Measurements from ENCODE around the gene RNF121. TPM values are rescaled to one million over a fixed set of nuclear protein-coding genes. Genes with fewer than 3 reads are reported as not detected.

Gene RNF121
- total and polyA plus RNA-seq, 2 donors = 22.5 to 31.8 TPM

DNA sequence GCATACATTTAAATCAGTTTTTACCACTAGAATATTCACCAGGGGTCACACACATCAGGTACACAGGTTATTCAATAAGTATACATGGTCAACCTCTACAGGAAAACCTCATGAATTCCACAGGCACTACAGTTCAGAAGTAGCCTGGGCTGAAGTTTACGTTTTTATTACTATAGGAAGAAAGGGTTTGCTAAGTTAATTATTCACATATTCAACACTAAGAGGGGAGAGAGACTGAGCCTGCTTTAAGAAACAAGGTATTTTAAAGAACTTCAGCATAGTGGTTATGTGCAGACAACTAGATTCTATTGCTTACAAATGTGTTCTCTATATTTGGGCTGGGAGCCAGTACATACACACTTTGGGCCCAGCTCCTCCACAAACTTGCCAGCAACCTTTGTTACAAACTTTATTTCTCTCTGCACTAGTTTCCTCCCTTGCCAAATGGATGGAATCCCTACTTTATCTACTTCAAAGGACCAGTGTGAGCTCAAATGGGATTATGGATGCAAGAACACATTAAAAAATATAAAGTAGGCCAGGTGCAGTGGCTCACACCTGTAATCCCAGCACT is 101.7 kb downstream of the RNF121 start:
- H3K27ac ChIP-seq (ENCODE audit: low read depth) = no peak overlapping the region
- DNase-seq (ENCODE audit: extremely low spot score) = no peak
- WGBS = 21% methylated on average over 1 of the region's 1 CpG
- H3K36me3 ChIP-seq (ENCODE audit: insufficient read depth) = peaks cover 12% of the 10 kb centered on the region
- H3K4me1 ChIP-seq (ENCODE audit: insufficient read depth) = no peaks in the 10 kb centered on the region
- no peak overlapping the region for H3K4me3 ChIP-seq (ENCODE audit: low read depth, low read length)

GRCh38 chr11:72036687-72037086 is 107.8 kb downstream of the RNF121 start:
- Histone ChIP-seq H3K36me3 (ENCODE audit: insufficient read depth) (peaks cover 7% of the 10 kb centered on the region), H3K27ac (ENCODE audit: low read depth) (no peak overlapping the region), H3K4me1 (ENCODE audit: insufficient read depth) (no peaks in the 10 kb centered on the region), H3K4me3 (ENCODE audit: low read depth, low read length) (no peak overlapping the region)
- 55% methylated on average over 3 of the region's 3 CpGs for WGBS
- no peak for DNase-seq (ENCODE audit: extremely low spot score)

DNA sequence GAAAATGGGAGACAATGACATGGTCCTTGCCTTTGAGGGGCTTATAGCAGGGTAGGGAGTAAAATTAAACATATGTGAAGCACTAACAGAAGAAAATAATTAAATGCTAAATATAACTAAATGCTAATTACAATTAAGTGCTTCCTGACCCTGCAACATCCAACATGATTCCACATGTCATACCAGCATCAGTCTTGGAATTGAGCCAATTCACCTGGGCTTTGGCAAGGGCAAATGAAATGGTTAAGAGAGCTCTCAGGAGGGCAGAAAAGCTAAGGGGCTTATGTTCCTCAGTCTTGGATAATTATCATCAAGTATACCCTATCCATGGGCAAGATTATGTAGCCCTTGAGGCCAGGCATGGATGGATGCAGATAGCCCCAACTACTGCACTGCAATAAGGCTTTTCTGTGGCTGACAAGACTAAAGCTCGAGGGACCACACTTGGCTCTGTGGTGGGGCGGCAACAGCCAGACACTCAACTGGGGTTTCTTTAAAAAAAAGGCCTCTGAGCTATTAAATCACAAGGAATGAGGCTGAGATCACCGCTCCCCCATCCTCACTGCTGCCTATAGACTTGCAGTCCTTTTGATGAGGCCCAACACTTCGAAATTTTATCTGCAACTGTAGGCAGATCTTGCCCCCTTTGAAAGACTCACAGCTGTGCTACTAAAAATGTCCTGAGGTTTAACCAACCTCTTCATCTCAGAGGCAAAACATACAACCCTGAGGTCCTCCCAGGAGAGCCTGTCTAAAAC is 108.9 kb downstream of the RNF121 start:
- H3K27ac ChIP-seq (ENCODE audit: low read depth) = no peak overlapping the region
- no peak for DNase-seq (ENCODE audit: extremely low spot score)
- 19% methylated on average over 4 of the region's 4 CpGs for WGBS
- H3K4me3 ChIP-seq (ENCODE audit: low read depth, low read length) = peak overlapping the region; percentile 56
- peaks cover 7% of the 10 kb centered on the region for H3K36me3 ChIP-seq (ENCODE audit: insufficient read depth)
- no peaks in the 10 kb centered on the region for H3K4me1 ChIP-seq (ENCODE audit: insufficient read depth)

GRCh38 chr11:72038491-72038890 is 109.6 kb downstream of the RNF121 start:
- WGBS = 3% methylated on average over 2 of the region's 2 CpGs
- Histone ChIP-seq H3K4me3 (ENCODE audit: low read depth, low read length) (peak overlapping the region; percentile 56), H3K36me3 (ENCODE audit: insufficient read depth) (peaks cover 7% of the 10 kb centered on the region), H3K27ac (ENCODE audit: low read depth) (peak overlapping the region; percentile 91), H3K4me1 (ENCODE audit: insufficient read depth) (no peaks in the 10 kb centered on the region)
- no peak for DNase-seq (ENCODE audit: extremely low spot score)

GRCh38 chr11:72039031-72039855 is 110.4 kb downstream of the RNF121 start:
- H3K4me3 ChIP-seq (ENCODE audit: low read depth, low read length) = peak overlapping the region; percentile 56
- peak overlapping the region; percentile 91 for H3K27ac ChIP-seq (ENCODE audit: low read depth)
- peaks cover 5% of the 10 kb centered on the region for H3K36me3 ChIP-seq (ENCODE audit: insufficient read depth)
- H3K4me1 ChIP-seq (ENCODE audit: insufficient read depth) = no peaks in the 10 kb centered on the region
- WGBS = 14% methylated on average over 5 of the region's 5 CpGs
- DNase-seq (ENCODE audit: extremely low spot score) = no peak

DNA sequence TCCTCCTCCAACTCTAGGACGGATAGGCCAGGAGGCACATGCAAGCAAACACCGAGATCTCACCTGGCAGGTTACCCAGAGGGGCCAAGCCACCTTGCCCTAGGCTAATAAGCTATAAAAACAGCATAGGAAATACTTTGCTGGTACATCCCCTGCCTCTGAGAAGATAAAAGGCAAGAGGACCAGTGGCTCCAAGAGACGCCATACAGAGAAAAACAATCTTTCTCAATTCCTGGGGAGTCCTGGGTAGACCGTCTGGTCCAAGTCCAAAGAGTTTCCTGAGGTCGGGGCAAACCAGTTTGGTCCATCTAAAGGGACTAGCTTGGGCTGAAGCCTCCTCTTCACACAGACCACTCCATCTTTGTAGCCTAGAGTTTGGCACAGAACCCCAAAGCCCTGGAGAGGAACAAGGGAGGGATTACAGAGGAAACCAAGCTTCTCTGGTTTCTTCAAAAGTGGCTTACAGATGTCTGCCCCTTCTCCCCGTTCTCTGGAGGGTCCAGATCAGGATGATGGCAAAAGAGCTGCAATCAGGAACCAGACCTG is 111.1 kb downstream of the RNF121 start:
- H3K36me3 ChIP-seq (ENCODE audit: insufficient read depth) = peaks cover 3% of the 10 kb centered on the region
- H3K4me3 ChIP-seq (ENCODE audit: low read depth, low read length) = peak overlapping the region; percentile 56
- WGBS = 5% methylated on average over 6 of the region's 6 CpGs
- no peaks in the 10 kb centered on the region for H3K4me1 ChIP-seq (ENCODE audit: insufficient read depth)
- no peak for DNase-seq (ENCODE audit: extremely low spot score)
- peak overlapping the region; percentile 91 for H3K27ac ChIP-seq (ENCODE audit: low read depth)

DNA sequence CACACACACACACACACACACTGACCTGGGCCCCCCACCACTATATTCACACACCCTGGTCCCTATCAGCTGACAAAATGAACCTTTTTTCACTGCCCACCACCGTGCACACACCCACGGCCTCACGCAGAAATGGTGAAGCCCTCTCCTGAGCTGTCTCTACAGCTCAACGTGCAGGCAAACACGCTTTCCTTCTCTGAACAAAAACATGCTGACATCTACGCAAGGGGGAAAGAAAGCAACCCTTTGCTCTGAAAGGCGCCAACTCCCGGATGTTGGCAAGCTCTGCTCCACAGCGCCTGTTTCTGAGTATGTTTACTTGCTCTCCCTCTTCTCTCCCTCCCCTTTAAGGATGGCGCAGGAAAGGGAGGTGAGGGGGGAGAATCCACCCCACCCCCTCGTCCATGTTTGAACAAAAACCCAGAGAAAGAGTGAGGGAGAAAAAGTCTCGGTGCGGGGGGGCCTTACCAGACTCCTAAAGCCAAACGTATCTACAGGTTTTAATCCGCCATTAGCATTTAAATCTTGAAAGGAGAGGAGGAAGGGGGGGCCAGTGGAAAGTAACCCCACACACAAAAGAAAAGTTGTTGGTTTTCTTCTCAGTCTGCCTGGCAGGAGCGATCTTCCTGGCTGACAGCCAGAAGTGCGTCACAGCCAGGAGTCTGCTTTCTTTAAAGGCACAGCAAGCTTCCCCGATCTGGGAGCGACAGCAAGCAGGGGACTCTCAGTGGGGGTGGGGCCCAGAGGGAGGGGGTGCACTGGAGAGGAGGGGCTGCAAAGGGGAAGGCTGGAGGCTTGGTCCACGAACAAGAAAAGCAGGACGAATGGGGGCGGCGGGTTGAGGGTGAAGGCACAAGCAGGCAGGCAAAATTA is 111.9 kb downstream of the RNF121 start:
- WGBS = under 1% methylated on average over 23 of the region's 23 CpGs
- H3K27ac ChIP-seq (ENCODE audit: low read depth) = peak overlapping the region; percentile 91
- H3K4me1 ChIP-seq (ENCODE audit: insufficient read depth) = no peaks in the 10 kb centered on the region
- H3K4me3 ChIP-seq (ENCODE audit: low read depth, low read length) = peak overlapping the region; percentile 56
- no peaks in the 10 kb centered on the region for H3K36me3 ChIP-seq (ENCODE audit: insufficient read depth)
- peak; percentile 93 for DNase-seq (ENCODE audit: extremely low spot score)

DNA sequence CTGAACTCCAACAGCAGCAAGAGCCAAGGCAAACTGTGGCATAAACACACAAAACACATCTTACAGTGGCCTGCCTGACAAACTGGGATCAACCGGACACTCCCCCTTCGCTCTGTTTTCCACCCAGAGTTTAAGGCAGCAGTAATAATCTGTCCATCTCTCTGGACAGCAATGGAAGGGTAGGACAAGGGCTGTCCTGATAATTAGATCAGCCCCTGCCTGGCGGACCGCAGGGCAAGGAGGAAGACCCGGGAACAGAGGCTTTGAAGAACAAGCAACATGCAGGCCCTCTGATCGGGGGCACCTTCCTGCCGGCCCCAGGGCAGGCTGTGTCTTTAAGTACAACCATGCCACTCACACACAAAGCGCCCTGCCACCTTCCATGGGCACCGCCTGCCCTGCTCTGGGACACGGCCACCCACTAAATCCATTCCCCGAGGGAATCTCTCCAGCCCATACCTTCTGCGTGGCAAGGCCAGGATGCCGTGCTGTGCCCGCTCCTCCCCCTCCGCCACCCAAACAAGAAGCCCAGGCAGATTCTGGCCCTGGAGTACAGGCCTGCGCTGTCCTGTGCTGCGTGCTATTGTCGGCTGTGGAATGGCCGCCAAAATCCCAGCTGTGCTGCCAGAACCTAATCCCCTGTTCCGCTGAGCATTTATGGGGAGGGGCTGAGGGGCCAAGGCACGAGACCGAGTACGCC is 112.7 kb downstream of the RNF121 start:
- WGBS = under 1% methylated on average over 23 of the region's 23 CpGs
- Histone ChIP-seq H3K4me3 (ENCODE audit: low read depth, low read length) (peak overlapping the region; percentile 56), H3K27ac (ENCODE audit: low read depth) (peak overlapping the region; percentile 91), H3K4me1 (ENCODE audit: insufficient read depth) (no peaks in the 10 kb centered on the region), H3K36me3 (ENCODE audit: insufficient read depth) (no peaks in the 10 kb centered on the region)
- DNase-seq (ENCODE audit: extremely low spot score) = no peak

- Histone ChIP-seq H3K36me3 (ENCODE audit: insufficient read depth) (no peaks in the 10 kb centered on the region), H3K27ac (ENCODE audit: low read depth) (peak overlapping the region; percentile 91), H3K4me3 (ENCODE audit: low read depth, low read length) (peak overlapping the region; percentile 56), H3K4me1 (ENCODE audit: insufficient read depth) (no peaks in the 10 kb centered on the region)
- no peak for DNase-seq (ENCODE audit: extremely low spot score)
- 11% methylated on average over 5 of the region's 5 CpGs for WGBS
Observed at GRCh38 chr11:72042064-72042745, 113.4 kb downstream of the RNF121 start.

- DNase-seq (ENCODE audit: extremely low spot score) = no peak
- no peak overlapping the region for H3K27ac ChIP-seq (ENCODE audit: low read depth)
- 33% methylated on average over 5 of the region's 5 CpGs for WGBS
Observed at GRCh38 chr11:72045849-72046248, 117.0 kb downstream of the RNF121 start.

More at GRCh38 chr11:72045849-72046248, 117.0 kb downstream of the RNF121 start:
- Histone ChIP-seq H3K36me3 (ENCODE audit: insufficient read depth) (no peaks in the 10 kb centered on the region), H3K4me3 (ENCODE audit: low read depth, low read length) (no peak overlapping the region), H3K4me1 (ENCODE audit: insufficient read depth) (peaks cover 1% of the 10 kb centered on the region)
